Measurements from ENCODE around the gene SARDH. TPM values are rescaled to one million over a fixed set of nuclear protein-coding genes. Genes with fewer than 3 reads are reported as not detected.

The SARDH gene
- total and polyA plus RNA-seq, 2 of the 13 experiments (the other 11 are each of a cell fraction or from before 2014, with no cell fraction given) = 11.6 to 34.9 TPM

DNA sequence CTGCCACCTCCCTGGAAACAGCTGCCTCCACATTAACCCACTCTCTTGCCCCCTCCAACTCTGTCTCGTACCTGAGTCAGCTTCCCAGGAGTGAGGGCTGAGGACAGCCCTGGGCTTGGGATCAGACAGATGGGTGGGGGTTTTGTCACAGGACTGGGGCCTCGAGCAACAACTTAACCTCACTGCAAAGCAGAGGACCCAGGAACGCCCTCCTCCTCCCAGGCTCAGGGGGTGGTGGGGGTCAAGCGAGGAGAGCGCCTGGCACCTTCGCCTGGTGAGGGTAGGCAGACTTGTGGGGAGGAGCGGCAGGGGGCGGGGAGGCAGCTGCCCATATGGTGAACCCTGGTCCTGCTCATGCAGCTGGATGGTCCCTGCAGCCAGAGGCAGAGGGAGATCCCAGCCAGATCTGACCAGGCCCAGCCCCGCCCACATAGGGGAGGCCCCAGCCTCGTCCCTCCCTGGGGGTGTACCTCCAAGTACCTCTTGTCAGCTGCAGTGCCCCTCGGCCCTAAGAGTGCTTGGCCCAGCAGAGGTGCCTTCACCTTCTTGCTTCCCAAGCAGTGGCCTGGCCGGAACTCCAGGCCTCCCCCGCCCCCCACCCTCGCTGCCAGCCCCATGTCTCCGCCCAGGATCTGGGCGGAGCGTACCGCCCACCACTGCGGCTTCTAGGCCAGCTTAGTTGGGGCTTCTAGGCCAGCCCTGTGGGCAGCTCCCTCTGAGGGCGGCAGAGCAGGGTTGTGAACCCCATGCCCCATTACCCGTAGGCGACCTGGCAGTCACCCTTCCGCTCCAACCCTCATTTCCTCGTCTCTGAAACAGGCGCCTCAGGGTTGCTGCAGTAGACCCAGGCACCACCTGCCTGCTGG is at the start of gene SARDH (continued):
- TF ChIP-seq TIGD3 (CRISPR knock-in tag; IDR thresholded peaks at IDR 0.05; ENCODE audit: borderline replicate concordance) = no peak
- TF ChIP-seq JDP2 (CRISPR knock-in tag; IDR thresholded peaks at IDR 0.05; ENCODE audit: borderline replicate concordance) = no peak
- TF ChIP-seq ZNF562 (CRISPR knock-in tag; IDR thresholded peaks at IDR 0.05; ENCODE audit: borderline replicate concordance) = no peak
- no peak for TF ChIP-seq ZFP1 (CRISPR knock-in tag; IDR thresholded peaks at IDR 0.05)
- no peak for TF ChIP-seq ZNF549 (CRISPR knock-in tag; IDR thresholded peaks at IDR 0.05)
- TF ChIP-seq U2AF1 (optimal IDR thresholded peaks at IDR 0.05; ENCODE audit: low read depth, low read length) = no peak
- TF ChIP-seq CERS6 (CRISPR knock-in tag; IDR thresholded peaks at IDR 0.05) = no peak
- no peak for TF ChIP-seq PAWR (CRISPR knock-in tag; IDR thresholded peaks at IDR 0.05; ENCODE audit: borderline replicate concordance)
- TF ChIP-seq MNT (IDR thresholded peaks at IDR 0.05) = no peak
- TF ChIP-seq ZHX2 (IDR thresholded peaks at IDR 0.05; ENCODE audit: low read depth) = no peak; the same call in 1 of the 2 replicates
- TF ChIP-seq ZHX2 (CRISPR knock-in tag; IDR thresholded peaks at IDR 0.05; ENCODE audit: borderline replicate concordance) = no peak
- no peak for TF ChIP-seq CREB1 (IDR thresholded peaks at IDR 0.05)
- no peak for TF ChIP-seq CREB1 (CRISPR knock-in tag; IDR thresholded peaks at IDR 0.05)
- no peak for TF ChIP-seq ZFAT (CRISPR knock-in tag; conservative IDR thresholded peaks at IDR 0.05)
- TF ChIP-seq ERF (CRISPR knock-in tag; IDR thresholded peaks at IDR 0.05) = peak; percentile 86; the same call in 1 of the 2 replicates
- peak; percentile 93; the same call in 1 of the 2 replicates for TF ChIP-seq HIVEP1 (CRISPR knock-in tag; IDR thresholded peaks at IDR 0.05)
- TF ChIP-seq ZNF441 (CRISPR knock-in tag; IDR thresholded peaks at IDR 0.05; ENCODE audit: borderline replicate concordance) = peak; percentile 12; the same call in 1 of the 2 replicates
- TF ChIP-seq RAD21 (CRISPR knock-in tag; IDR thresholded peaks at IDR 0.05) = no peak
- 0 out of 2 replicates have a peak, but pooled peaks have one; percentile 71 for TF ChIP-seq NRL (CRISPR knock-in tag; IDR thresholded peaks at IDR 0.05; ENCODE audit: borderline replicate concordance)
- TF ChIP-seq KLF13 (CRISPR knock-in tag; IDR thresholded peaks at IDR 0.05) = no peak
